Activated T-helper 17 cell treated with anti-CD3 and anti-CD28 coated beads, Interleukin-2, amount 50 U/mL, for 72 hours (primary cell): ENCODE results near the gene ZEB1. TPM values are rescaled to one million over a fixed set of nuclear protein-coding genes. Genes with fewer than 3 reads are reported as not detected.
A peak's percentile ranks its signal among the peaks of the same experiment; 100 is the strongest.

Experiments
- ATAC-seq: fragments of 150-1000 bp; cut with Tn5 transposase; replicated peaks from 2 replicates; pipeline ENCODE4 v1.10.0; 2021; ENCODE audit warnings: mild to moderate bottlenecking, moderate library complexity
- H3K27ac Mint-ChIP-seq: one replicate; pipeline ENCODE4 v1.8.0; 2022; ENCODE audit warnings: mixed read lengths
- H3K27me3 Mint-ChIP-seq: one replicate; pipeline ENCODE4 v1.8.0; 2022; ENCODE audit warnings: mixed read lengths
- H3K36me3 Mint-ChIP-seq: one replicate; pipeline ENCODE4 v1.8.0; 2022; ENCODE audit warnings: low read depth, mild to moderate bottlenecking, mixed read lengths
- H3K4me1 Mint-ChIP-seq: one replicate; pipeline ENCODE4 v1.8.0; 2022; ENCODE audit warnings: mixed read lengths
- H3K4me3 Mint-ChIP-seq: one replicate; pipeline ENCODE4 v1.8.0; 2022; ENCODE audit warnings: mild to moderate bottlenecking, mixed read lengths
- H3K9me3 Mint-ChIP-seq: one replicate; pipeline ENCODE4 v1.8.0; 2022; ENCODE audit warnings: mixed read lengths
- total RNA-seq, 2 donors: library from RNA; stranded (reverse); gene quantifications; one replicate each; pipeline ENCODE4 v1.2.3, GENCODE V29; 2022

ZEB1 gene
- total RNA-seq, 2 donors from 2014 or later: 46.5 to 49.2 TPM

GRCh38 chr10:31457858-31458257, 138.8 kb downstream of the ZEB1 start:
- no peak overlapping the region for H3K4me3 Mint-ChIP-seq
- H3K4me1 Mint-ChIP-seq: peaks cover 9% of the 10 kb centered on the region
- no peak overlapping the region for H3K27ac Mint-ChIP-seq
- peaks cover 16% of the 10 kb centered on the region for H3K9me3 Mint-ChIP-seq
- no peaks in the 10 kb centered on the region for H3K27me3 Mint-ChIP-seq
- peaks cover 36% of the 10 kb centered on the region for H3K36me3 Mint-ChIP-seq
- no peak for ATAC-seq

- Mint-ChIP-seq H3K36me3 (peaks cover 39% of the 10 kb centered on the region), H3K4me1 (peaks cover 9% of the 10 kb centered on the region), H3K27ac (no peak overlapping the region), H3K27me3 (no peaks in the 10 kb centered on the region), H3K4me3 (no peak overlapping the region), H3K9me3 (peaks cover 20% of the 10 kb centered on the region)
- no peak for ATAC-seq
Observed at GRCh38 chr10:31458974-31459373, 140.0 kb downstream of the ZEB1 start.

- Mint-ChIP-seq H3K4me3 (no peak overlapping the region), H3K36me3 (peaks cover 46% of the 10 kb centered on the region), H3K27ac (no peak overlapping the region), H3K9me3 (peaks cover 15% of the 10 kb centered on the region), H3K4me1 (peaks cover 4% of the 10 kb centered on the region), H3K27me3 (no peaks in the 10 kb centered on the region)
- no peak for ATAC-seq
Observed at GRCh38 chr10:31460242-31460641, 141.2 kb downstream of the ZEB1 start.

GRCh38 chr10:31464552-31464951, 145.5 kb downstream of the ZEB1 start:
- Mint-ChIP-seq H3K27ac (no peak overlapping the region), H3K9me3 (peaks cover 15% of the 10 kb centered on the region), H3K4me1 (no peaks in the 10 kb centered on the region), H3K27me3 (no peaks in the 10 kb centered on the region), H3K4me3 (no peak overlapping the region), H3K36me3 (peaks cover 85% of the 10 kb centered on the region)
- no peak for ATAC-seq

GRCh38 chr10:31466313-31466712, 147.3 kb downstream of the ZEB1 start:
- Mint-ChIP-seq H3K4me1 (no peaks in the 10 kb centered on the region), H3K9me3 (peaks cover 15% of the 10 kb centered on the region), H3K27ac (no peak overlapping the region), H3K36me3 (peaks cover 75% of the 10 kb centered on the region), H3K27me3 (no peaks in the 10 kb centered on the region), H3K4me3 (no peak overlapping the region)
- ATAC-seq: no peak

GRCh38 chr10:31467791-31468535, 148.9 kb downstream of the ZEB1 start:
- Mint-ChIP-seq H3K9me3 (peaks cover 3% of the 10 kb centered on the region), H3K27ac (no peak overlapping the region), H3K36me3 (peaks cover 59% of the 10 kb centered on the region), H3K4me3 (no peak overlapping the region), H3K4me1 (no peaks in the 10 kb centered on the region), H3K27me3 (no peaks in the 10 kb centered on the region)
- no peak for ATAC-seq

- H3K4me3 Mint-ChIP-seq: no peak overlapping the region
- peaks cover 54% of the 10 kb centered on the region for H3K36me3 Mint-ChIP-seq
- no peak overlapping the region for H3K27ac Mint-ChIP-seq
- H3K9me3 Mint-ChIP-seq: no peaks in the 10 kb centered on the region
- no peak for ATAC-seq
- H3K27me3 Mint-ChIP-seq: no peaks in the 10 kb centered on the region
- no peaks in the 10 kb centered on the region for H3K4me1 Mint-ChIP-seq
Observed at GRCh38 chr10:31468536-31468859, 149.5 kb downstream of the ZEB1 start.

GRCh38 chr10:31475519-31475918, 156.5 kb downstream of the ZEB1 start:
- H3K4me3 Mint-ChIP-seq: no peak overlapping the region
- no peaks in the 10 kb centered on the region for H3K27me3 Mint-ChIP-seq
- H3K4me1 Mint-ChIP-seq: peaks cover 5% of the 10 kb centered on the region
- H3K27ac Mint-ChIP-seq: peak overlapping the region; percentile 6
- peaks cover 11% of the 10 kb centered on the region for H3K9me3 Mint-ChIP-seq
- no peak for ATAC-seq
- no peaks in the 10 kb centered on the region for H3K36me3 Mint-ChIP-seq

- Mint-ChIP-seq H3K36me3 (no peaks in the 10 kb centered on the region), H3K9me3 (peaks cover 11% of the 10 kb centered on the region), H3K4me3 (no peak overlapping the region), H3K4me1 (peaks cover 5% of the 10 kb centered on the region), H3K27me3 (no peaks in the 10 kb centered on the region), H3K27ac (peak overlapping the region; percentile 6)
- ATAC-seq: no peak
Observed at GRCh38 chr10:31476088-31476487, 157.1 kb downstream of the ZEB1 start.

GRCh38 chr10:31477584-31477983, 158.6 kb downstream of the ZEB1 start:
- no peaks in the 10 kb centered on the region for H3K36me3 Mint-ChIP-seq
- no peaks in the 10 kb centered on the region for H3K27me3 Mint-ChIP-seq
- ATAC-seq: no peak
- no peak overlapping the region for H3K27ac Mint-ChIP-seq
- peaks cover 5% of the 10 kb centered on the region for H3K4me1 Mint-ChIP-seq
- H3K9me3 Mint-ChIP-seq: peaks cover 11% of the 10 kb centered on the region
- H3K4me3 Mint-ChIP-seq: no peak overlapping the region

- peaks cover 5% of the 10 kb centered on the region for H3K4me1 Mint-ChIP-seq
- H3K36me3 Mint-ChIP-seq: no peaks in the 10 kb centered on the region
- no peak overlapping the region for H3K27ac Mint-ChIP-seq
Observed at GRCh38 chr10:31479752-31480151, 160.7 kb downstream of the ZEB1 start.

GRCh38 chr10:31483546-31483945, 164.5 kb downstream of the ZEB1 start:
- no peak for ATAC-seq
- H3K4me3 Mint-ChIP-seq: no peak overlapping the region
- peaks cover 7% of the 10 kb centered on the region for H3K36me3 Mint-ChIP-seq
- no peaks in the 10 kb centered on the region for H3K9me3 Mint-ChIP-seq
- no peaks in the 10 kb centered on the region for H3K4me1 Mint-ChIP-seq
- H3K27ac Mint-ChIP-seq: no peak overlapping the region
- no peaks in the 10 kb centered on the region for H3K27me3 Mint-ChIP-seq

More at GRCh38 chr10:31479752-31480151, 160.7 kb downstream of the ZEB1 start:
- no peak for ATAC-seq
- Mint-ChIP-seq H3K27me3 (no peaks in the 10 kb centered on the region), H3K4me3 (no peak overlapping the region), H3K9me3 (peaks cover 11% of the 10 kb centered on the region)

- no peak for ATAC-seq
Observed at GRCh38 chr10:31484431-31485135, 165.6 kb downstream of the ZEB1 start.

GRCh38 chr10:31490858-31491504, 172.0 kb downstream of the ZEB1 start:
- Mint-ChIP-seq H3K4me3 (no peak overlapping the region), H3K27ac (no peak overlapping the region), H3K9me3 (no peaks in the 10 kb centered on the region), H3K36me3 (peaks cover 21% of the 10 kb centered on the region), H3K4me1 (peaks cover 5% of the 10 kb centered on the region), H3K27me3 (no peaks in the 10 kb centered on the region)
- peak; percentile 50 for ATAC-seq

More at GRCh38 chr10:31484431-31485135, 165.6 kb downstream of the ZEB1 start:
- no peak overlapping the region for H3K27ac Mint-ChIP-seq
- H3K4me3 Mint-ChIP-seq: no peak overlapping the region
- H3K4me1 Mint-ChIP-seq: no peaks in the 10 kb centered on the region
- peaks cover 13% of the 10 kb centered on the region for H3K36me3 Mint-ChIP-seq
- no peaks in the 10 kb centered on the region for H3K9me3 Mint-ChIP-seq
- H3K27me3 Mint-ChIP-seq: no peaks in the 10 kb centered on the region

GRCh38 chr10:31507427-31507826, 188.4 kb downstream of the ZEB1 start:
- Mint-ChIP-seq H3K27me3 (no peaks in the 10 kb centered on the region), H3K4me3 (no peak overlapping the region), H3K9me3 (peaks cover 32% of the 10 kb centered on the region), H3K27ac (no peak overlapping the region), H3K36me3 (peaks cover 61% of the 10 kb centered on the region), H3K4me1 (peaks cover 13% of the 10 kb centered on the region)
- ATAC-seq: no peak
